AG04449 (cell line): ENCODE data around the gene SYNRG.

Experiments used
- CTCF ChIA-PET: fragments of 350-600 bp; formaldehyde crosslinking; extraction: SDS; loops from one replicate; lab custom pipeline; 2021; ENCODE audit warnings: antibody characterized with exemption; lab: Yijun Ruan, JAX
- POLR2A ChIA-PET: fragments of 400-600, 350-600 bp; formaldehyde crosslinking; extraction: SDS; loops from one replicate; lab custom pipeline; 2020; ENCODE audit warnings: antibody characterized with exemption, inconsistent platforms; lab: Yijun Ruan, JAX
- DNase-seq: peaks from one replicate; pipeline ENCODE4 v3.0.0-alpha.2; 2010; ENCODE audit warnings: low read depth, low spot score
- H3K4me3 ChIP-seq: 2 replicates; pipeline ENCODE4 v1.5.1; 2011; ENCODE audit warnings: low read depth, mild to moderate bottlenecking, control low read depth, low read length
- CTCF ChIP-seq: IDR thresholded peaks from one replicate; pipeline ENCODE4 v1.5.1; 2011; ENCODE audit warnings: mild to moderate bottlenecking, moderate library complexity, low read length, control low read depth, inconsistent platforms; ENCODE audit not compliant: insufficient read depth; ENCODE audit errors: missing control alignments

SYNRG gene

GRCh38 chr17:37576281-37576680 lies 32.9 kb downstream of the SYNRG start:
- ChIA-PET POLR2A (no interaction called here), CTCF (no interaction called here)
- no peak for TF ChIP-seq CTCF
- no peak overlapping the region for H3K4me3 ChIP-seq
- no peak for DNase-seq

GRCh38 chr17:37574427-37574826 lies 34.8 kb downstream of the SYNRG start:
- no peak overlapping the region for H3K4me3 ChIP-seq
- ChIA-PET CTCF (no interaction called here), POLR2A (no interaction called here)
- DNase-seq, result no peak
- TF ChIP-seq CTCF, result no peak

- POLR2A ChIA-PET, result no interaction called here
- H3K4me3 ChIP-seq, result no peak overlapping the region
- TF ChIP-seq CTCF, result no peak
- DNase-seq, result no peak
- CTCF ChIA-PET, result interaction anchor here (0.9 to 5.6 kb wide), 3 partner anchors 15 to 212 kb away, joined by 3 to 53 read pairs (median 6); no protein-coding TSS in a partner anchor
Observed at GRCh38 chr17:37571674-37572073, 37.5 kb downstream of the SYNRG start.

GRCh38 chr17:37570527-37571093 lies 38.6 kb downstream of the SYNRG start:
- H3K4me3 ChIP-seq, result no peak overlapping the region
- DNase-seq, result no peak
- ChIA-PET CTCF (interaction anchor here (0.9 to 5.6 kb wide), 11 partner anchors 8 to 211 kb away, joined by 3 to 53 read pairs (median 5); partner anchors contain the start of gene C17orf78), POLR2A (no interaction called here)
- TF ChIP-seq CTCF, result peak; percentile 62

GRCh38 chr17:37568350-37569053 lies 40.7 kb downstream of the SYNRG start:
- ChIA-PET CTCF (interaction anchor here (1.0 to 5.6 kb wide), 7 partner anchors 12 to 194 kb away, joined by 3 to 53 read pairs (median 5); partner anchors contain the start of gene C17orf78), POLR2A (no interaction called here)

More at GRCh38 chr17:37568350-37569053, 40.7 kb downstream of the SYNRG start:
- no peak for DNase-seq
- H3K4me3 ChIP-seq, result no peak overlapping the region
- no peak for TF ChIP-seq CTCF
